ENCODE data around the gene PAX7.

Gene PAX7

DNA sequence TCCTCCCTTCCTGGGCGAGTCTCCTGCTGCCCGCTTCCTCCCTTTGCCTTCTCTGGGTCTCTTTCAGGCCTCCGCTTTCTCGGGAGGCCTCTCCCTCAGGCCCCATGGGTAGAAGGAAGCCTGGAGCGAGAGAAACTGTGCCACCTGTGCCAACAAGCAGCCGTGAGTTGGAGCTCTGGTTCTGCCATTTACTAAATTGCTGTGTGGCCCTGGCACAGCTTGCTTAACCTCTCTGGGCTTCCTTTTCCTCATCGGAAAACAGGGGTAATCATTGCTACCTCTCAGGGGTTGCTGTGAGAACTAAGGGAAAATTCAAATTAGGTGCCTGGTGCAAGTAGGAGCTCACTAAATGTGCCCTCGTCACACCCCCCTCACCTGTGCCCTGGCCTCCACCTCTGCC is 80.4 kb downstream of the PAX7 start:
- DNase-seq = no peak

DNA sequence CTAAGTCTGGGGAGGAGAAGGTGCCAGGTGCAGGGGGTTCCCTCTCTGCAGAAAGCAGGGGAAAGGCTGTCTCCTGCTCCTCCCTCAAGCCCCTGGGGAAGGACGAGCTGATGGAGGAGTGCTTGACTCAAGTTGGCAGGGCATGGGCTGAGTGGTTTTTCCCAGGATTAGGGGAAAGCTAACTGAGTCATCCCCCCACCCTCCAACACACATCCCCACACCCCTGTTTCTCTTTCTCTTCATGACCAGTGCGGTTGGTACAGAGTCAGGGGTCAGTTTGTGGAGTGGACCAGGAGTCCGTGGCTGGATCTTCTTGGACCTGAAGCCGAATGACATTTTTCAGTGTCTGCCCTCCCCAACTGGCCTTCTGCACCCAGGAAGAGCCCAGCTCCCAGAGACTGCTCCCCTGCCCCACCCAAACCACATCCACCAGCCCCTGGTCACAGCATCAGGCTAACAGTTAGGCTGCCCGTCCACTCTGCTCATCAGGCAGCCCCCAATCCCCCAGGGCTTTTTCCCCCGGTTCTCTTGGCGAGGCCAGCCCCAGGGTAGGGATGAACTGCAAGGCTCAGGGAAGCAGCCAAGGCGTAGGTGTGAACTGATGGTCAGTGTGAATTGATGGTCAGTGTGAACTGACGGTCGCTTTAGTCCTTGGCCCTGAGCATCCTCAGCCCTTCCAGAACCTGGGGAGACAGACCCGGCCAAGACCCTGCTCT is 81.0 kb downstream of the PAX7 start:
- DNase-seq = no peak

GRCh38 chr1:18712252-18712600 is 81.6 kb downstream of the PAX7 start:
- DNase-seq = no peak

DNA sequence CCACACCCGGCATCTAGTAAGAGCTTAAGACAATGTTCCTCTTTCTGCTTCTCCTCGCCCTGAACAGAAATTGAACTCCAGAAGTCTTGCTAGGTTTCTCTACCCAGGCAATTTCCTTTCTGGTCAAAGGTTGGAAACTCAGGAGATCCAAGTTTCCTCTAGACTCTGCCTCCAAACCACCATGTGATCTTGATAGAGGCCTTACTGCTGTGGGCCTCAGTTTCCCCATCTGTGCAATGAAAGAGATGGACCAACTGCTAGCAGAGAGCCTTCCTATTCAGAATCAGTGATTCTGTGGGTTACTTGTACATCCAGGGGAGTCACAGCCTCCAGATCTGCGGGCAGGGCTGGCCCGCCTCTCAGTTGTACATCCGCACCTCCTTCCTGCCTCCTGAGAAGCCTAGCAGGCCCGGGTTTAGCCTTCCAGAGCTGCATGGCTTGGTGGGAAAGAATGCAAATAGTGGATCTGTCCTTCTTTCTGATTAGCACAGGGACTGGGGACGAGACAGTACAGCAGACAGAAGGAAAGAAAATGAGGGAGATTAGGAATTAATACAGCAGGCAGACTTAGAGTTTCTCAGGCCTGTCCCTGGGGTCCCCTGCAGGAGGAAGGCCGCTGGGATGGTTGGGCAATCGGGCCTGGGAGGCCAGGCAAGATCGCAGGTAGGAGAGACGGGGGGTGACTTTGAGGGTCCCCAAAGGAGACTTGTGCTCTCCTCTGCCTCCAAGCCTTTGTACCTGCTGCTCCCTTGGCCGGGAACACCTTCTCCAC is 83.9 kb downstream of the PAX7 start:
- DNase-seq = no peak

DNA sequence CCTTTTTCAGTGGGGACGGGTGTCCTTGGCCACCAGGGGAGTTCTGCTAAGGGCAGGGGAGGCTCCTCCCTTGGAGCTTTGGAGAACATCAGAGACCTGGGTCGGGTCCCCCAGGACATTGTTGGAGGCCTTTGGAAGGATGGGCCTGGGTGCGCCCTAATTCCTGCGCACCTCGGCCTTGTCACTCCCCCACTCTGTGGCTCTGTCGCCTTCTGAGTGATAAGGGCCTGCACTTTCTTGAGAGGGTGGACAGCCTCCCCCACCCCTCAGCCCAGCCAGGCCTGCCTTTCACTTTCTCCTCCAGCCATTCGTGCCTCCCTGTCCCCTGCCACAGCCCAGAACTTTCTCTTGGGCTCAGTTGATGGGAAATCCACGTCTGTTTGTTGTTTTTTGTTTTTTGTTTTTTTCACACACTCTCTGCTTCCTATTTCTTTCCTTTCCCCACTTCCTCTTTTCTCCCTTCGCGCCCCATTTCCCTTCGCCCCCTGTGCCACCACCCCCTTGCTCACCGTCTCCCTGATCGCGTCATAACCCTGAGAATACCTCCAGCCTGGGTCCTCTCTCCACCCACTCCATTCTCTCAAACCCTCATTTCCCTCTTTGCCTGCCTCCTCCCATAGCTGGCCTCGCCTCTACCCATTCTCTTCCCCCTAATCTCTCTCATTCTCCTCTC is 85.6 kb downstream of the PAX7 start:
- DNase-seq = no peak

DNA sequence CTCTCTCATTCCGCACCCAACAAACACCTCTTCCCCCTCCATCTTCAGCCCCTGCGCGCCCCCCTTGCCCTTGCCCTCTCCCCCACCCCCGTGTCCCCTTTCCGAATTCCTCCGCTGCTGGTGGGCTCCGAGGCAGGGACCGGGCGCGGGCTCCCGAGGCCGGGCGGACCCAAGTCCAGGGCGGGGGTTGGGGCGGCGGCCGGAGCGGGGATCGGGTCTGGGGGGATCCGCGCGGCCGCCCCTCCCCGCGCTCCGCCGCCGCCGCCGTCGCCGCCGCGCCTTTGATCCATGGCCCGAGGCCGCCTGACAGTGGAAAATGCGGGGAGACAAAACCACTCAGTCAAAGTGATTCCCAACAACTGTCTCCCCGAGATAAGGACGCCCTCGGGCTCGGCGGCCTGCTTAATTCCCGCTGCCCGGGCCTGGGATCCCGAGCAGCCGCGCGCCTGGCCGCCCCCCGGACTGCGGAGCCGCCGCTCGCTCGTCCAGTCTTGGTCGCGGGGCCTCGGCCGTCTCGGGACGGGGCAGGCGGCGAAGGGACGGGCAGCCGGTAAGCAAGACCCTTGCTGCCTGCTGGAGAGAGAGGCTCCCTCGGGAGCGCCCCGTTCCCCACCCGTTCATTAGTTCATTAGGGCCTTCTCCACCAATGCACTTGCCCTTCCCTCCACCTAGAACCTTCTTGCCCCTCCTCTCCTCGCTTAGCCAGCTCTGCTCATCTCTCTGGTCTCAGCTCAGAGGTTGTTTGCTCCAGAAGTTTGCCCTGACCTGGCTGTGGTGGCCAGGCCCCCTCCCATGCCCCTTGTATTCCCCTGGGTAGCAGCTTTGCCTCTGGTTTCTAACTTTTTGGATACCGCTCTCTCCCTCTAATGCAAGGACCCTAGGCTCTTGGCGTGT is 86.4 kb downstream of the PAX7 start:
- no peak for DNase-seq

DNA sequence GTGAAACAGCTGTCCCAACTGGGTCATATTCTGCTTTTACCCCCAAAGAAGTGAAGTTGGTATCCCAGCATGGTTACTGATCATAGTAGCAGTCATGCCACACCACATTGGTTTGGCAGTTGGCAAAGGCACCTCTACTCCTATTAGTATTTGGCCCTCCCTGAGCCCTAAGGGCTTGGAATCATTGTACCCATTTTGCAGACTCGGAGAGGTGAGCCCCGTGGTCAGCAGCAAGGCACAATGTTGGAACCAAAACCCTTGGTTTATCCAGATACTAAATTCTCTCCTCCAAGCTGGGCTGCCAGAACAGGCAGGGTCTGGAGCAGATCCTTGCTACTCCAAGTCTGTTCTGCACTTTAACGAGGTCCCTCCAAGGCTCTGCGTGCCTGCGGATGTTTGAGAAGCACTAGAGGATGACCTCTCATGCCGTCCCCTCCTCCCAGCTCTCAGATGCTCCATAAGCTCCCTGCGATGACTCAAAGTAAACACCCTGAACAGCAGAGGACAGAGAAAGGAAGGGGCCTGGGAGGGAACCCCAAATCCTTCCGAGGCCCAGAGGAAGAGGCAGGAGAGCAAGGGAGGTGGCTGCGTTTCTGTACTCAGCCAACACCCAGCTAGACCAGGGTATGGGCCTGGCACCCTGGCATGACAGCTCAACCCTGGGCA is 89.3 kb downstream of the PAX7 start:
- DNase-seq = no peak

DNA sequence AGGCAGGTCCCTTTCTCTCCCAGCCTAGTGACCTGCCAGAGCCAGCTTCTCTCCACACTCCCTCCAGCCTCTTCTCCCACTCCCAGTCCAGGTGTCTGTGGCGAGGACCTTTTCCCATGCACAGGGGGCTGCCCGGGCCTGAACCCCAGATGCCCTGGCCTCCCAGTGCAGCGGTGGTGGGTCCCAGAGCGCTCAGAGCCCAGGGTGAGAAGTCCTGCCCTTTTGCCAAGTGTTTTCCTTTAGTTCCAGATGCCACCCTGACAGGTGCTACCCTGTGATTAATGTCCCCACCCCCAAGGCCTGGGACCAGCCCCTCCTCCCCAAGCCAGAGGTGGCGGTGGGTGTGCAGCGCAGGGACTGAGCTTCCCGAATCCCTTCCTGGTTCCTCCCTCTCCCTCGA is 90.4 kb downstream of the PAX7 start:
- no peak for DNase-seq

DNA sequence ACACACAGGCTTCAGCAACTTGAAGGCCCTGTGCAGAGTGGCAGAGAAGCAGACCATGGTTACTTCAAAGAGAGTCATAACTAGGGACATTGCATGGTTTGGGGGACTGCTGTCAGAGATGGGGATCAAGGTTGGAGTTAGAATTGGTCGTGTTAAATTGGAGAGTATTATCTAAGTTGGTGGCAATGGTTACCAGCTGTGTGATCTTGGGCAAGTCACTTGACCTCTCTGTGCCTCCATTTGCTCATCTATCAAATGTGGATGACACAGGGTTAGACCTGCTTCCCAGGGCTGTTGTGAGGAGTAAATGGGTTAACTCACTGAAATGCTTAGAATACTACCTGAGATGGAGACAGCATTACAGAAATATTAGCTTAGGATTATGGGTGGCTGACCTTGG is 91.1 kb downstream of the PAX7 start:
- no peak for DNase-seq

GRCh38 chr1:18722270-18722669 is 91.6 kb downstream of the PAX7 start:
- DNase-seq = no peak

DNA sequence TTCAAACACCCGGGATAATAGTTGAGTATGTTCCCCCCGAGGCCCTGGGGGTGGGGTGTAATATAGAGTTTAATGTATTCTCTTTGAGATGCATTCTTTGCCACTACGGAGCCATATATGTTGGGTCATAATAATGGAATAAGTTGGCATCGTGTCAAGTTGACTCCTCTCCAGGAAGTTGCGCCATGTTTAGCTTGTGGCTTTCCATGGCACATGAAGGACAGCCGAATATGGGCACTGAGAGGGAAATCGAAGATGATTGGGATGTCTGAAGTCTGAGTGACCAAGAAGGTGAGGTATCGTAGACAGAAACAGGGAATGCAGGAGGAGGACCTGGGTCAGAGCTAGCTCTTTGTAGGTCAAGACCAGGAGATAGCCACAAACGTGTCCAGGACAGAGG is 92.6 kb downstream of the PAX7 start:
- no peak for DNase-seq

DNA sequence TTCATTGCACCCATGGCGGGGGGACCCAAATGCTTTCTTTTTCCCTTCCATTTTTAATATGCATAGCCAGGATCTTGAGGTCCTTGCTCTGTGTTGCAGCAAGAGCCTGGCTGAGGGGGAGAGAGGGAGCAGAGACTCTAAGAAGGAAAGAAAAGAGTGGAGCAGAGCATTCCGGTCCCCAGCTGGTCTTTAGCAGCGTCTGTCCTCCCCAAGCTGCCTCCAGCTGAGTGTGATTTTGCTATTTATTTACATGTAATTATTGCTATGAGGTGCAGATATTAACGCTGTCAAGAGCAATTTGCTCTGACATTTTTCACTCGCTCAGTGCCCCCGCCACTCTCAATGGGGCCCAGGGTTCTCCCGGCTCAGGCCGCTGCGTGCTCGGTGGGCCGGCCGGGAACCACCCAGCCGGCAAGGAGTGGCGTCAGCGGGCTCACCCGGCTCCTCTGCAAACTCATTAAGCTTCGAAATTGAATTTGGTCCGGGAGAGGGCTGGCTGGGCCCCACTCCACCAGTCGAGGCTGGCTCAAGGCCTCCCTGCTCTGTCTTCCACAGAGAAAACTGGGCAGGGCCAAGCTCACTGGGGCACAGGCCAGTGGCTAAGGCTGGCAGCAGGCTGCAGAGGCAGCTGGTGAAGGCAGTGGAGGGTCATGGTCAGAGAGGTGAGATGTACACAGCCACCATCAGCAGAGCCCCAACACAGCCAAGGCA is 93.2 kb downstream of the PAX7 start:
- no peak for DNase-seq

DNA sequence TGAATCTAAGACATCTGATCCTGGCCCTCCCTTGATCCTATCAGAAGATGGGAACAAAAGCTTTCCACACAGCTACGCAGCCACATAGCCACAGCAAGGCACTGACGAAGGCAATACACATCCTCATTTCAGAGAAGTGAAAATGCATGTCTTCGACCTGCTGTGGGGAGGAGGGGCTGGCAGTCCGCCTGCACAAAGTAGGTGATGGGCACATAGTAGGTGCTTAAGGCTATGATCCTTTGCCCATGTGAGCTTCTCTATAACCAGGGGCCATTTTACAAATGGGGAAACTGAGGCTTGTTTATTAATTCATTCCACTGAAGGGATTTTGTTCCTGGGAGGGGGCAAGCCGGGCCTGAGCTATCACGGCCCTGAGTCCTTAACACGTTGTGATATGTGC is 94.2 kb downstream of the PAX7 start:
- DNase-seq = no peak

- DNase-seq = no peak
Observed at GRCh38 chr1:18725231-18725895, 94.7 kb downstream of the PAX7 start.

DNA sequence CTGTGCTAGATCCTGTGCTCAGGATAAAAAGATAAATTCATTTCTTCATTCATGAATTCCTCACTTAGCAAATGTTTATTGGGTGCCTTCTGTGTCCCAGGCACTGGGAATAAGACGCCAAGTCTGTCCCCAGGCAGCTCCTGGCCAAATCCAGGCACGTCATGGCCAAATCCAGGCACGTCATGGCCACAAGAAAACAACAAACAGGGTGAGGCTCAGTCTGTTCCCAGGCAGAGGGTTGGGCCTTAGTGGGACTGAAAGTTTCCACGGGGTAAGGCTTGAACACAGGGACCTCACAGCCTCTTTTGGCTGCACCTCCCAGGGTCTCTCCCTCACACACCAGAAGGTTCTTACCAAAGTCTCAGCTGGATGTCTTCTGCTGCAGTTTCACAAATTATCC is 95.7 kb downstream of the PAX7 start:
- DNase-seq = no peak

DNA sequence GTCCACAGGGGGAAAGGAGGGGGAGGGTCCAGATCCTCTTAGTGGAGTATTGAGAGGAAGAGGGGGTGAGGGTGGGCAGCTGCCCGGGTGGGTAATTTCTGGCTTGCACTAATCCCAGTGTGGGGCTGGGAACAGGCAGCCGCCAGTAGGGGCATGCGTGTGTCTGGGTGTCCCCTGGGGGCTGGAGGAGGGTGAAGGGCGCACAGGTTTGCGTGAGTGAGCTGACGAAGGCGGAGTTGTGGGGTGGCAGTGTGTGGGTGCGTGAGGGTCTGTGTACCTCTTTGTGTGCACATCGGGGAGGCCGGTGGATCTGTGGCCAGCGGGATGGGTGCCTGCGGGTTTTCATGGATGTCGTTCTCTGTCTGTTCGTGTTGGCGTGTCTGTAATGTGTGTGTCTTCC is 97.3 kb downstream of the PAX7 start:
- no peak for DNase-seq

- no peak for DNase-seq
Observed at GRCh38 chr1:18730321-18730720, 99.7 kb downstream of the PAX7 start.

DNA sequence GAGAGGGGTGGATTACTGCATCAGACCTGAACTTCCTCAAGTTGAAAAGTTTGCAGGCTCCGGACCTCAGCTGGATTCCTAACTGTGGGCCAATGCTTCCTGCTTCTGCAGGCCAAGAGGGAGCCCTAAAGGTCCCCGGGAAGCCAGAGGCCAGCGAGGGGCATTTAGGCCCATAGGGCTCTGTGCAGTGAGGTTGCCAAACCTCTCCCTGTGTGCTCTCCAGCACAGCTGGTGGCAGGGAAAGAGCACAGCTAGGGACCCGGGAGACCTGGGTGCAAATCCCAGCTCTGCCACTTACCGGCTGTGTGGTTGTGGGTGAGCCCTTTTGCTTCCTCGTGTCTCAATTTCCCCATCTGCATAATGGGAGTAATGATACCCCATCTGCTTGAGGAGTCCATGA is 100.5 kb downstream of the PAX7 start:
- no peak for DNase-seq

- no peak for DNase-seq
Observed at GRCh38 chr1:18731591-18732235, 101.1 kb downstream of the PAX7 start.

- no peak for DNase-seq
Observed at GRCh38 chr1:18732686-18733085, 102.0 kb downstream of the PAX7 start.

DNA sequence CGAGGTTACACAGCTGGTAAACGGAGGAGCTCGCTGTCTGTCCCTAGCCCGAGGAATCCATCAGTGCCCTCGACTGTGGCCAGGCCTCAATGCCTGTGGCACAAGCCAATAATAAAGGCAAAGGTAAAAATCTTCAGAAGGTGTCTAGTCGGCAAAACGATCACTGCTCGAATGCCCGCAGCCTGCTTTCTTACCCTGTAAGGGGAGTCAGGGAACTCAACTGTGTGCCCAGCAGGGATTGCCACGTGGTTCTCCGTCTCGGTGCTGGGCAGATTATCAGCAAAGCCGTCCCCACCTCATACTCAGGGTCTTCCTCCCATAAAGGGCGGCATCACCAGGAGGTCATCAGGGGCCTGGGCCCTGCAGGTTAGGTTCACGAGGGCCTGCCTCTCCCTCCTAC is 103.4 kb downstream of the PAX7 start:
- no peak for DNase-seq
